NCI-H1436 treated with DMSO at 0.1 percent for 48 hours (cell line): ENCODE measurements around the gene SMC4.

Experiments used
- DNase-seq: peaks from one replicate; lab custom pipeline; 2025; lab: John Stamatoyannopoulos, UW

SMC4 gene

DNA sequence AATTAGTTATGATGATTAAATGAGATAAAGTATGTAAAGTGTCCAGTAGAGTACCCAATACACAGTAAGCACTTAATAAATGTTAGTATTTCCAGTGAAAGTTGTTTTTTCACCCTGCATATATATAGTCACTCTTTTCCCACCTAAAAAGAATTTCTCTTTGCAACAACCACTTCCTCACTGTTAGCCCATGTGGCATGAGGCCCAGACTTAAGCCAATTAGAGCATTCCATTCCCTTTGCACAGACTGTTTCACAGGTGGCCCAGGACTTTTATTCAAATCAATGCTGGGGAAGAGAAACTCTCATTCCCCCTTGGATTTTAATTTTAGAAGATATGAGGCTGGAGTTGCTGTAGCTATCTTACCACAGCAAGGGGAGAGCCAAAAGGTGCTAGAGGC lies 4.2 kb upstream of the SMC4 start:
- no peak for DNase-seq

DNA sequence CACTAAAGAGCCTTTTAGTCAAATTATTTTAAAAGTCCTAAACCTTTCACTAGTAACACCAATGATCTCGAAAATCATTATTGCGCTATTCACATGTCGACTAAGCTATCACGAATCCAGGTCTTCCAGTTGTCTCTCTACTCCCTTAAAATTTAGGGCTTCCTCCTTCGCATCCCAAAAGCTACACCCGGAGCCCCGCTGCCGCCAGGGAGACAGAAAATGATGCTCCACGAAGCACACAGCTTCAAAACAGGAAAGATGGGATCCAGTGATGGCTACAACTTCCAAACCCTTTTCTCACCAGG lies 678 bp upstream of the SMC4 start:
- no peak for DNase-seq

DNA sequence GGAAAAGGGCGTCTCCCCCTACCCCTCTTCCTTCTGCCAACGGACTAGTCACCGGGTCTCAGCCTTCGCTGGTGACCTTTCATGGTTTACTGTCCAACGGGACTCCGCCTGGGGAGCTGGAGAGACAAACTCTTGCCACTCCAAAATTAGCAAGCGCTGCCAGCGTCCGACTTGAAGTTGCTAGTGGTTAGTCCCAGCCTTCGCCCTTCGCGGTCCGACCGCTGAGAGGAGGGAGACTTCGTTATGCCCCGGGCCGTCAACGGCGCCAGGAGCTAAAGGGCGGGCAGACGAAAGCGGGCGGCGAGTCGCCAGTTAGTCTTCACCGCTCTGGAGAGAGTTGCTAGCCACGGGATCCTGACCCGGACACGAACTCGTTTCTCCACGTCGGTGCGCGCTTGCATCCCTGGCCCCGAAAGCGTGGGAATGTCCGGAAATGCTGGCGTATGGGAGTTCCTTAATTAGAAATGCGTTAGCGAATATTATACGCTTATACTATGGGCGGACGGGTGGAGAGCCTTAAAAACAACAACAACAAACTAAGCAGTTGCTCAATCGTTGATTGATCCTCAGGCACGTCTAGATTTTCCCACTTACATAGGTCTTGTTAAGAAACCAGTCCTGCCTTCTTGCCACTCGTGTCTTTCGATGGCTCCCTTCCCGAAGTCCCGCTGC lies 716 bp downstream of the SMC4 start:
- no peak for DNase-seq

DNA sequence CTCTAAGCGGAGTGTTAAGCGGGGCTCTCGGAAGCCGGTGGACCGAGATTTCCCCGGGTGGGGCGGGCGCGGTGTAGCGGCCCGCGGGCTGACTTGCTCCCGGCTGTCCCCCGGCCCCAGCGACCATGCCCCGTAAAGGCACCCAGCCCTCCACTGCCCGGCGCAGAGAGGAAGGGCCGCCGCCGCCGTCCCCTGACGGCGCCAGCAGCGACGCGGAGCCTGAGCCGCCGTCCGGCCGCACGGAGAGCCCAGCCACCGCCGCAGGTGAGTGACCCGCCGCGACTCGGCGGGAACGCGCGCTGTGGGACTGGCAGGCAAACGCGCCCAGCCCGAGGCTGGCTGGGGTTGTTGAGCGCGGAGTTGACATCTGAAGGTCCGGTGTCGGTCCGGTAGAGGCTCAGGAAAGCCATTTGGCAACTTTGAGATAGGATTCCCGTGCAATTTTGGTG lies 1.3 kb downstream of the SMC4 start:
- DNase-seq, result no peak

DNA sequence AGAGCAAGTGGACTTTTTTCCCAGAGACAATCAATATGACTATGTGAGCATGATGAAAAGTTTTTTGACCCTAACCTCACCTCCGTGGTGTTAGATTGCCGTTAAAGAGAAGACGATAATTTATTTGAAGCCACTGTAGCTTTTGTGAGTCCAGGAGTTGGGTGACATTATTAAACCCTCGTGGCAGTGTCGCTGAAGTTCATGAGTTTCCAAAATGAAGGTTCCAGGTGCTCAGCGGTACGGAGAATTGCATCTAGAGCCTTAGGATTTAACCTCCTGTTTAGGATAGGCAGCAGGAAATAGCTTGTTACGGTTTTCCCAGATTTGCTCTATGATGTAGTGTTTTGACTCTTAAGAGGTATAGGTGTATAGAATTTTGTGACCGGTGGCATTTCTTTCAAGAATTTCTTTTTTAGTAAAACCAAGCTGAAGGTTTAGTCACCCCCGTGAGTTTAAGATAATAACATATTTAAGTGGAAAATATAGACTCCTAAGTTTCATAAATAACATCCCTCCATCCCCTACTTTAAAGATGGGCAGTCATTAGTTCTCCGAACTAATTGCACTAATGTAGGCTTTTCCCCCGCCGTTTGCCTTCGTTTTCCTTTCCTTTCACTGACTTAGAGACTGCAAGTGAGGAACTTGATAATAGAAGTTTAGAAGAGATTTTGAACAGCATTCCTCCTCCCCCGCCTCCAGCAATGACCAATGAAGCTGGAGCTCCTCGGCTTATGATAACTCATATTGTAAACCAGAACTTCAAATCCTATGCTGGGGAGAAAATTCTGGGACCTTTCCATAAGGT lies 2.0 kb downstream of the SMC4 start:
- no peak for DNase-seq

DNA sequence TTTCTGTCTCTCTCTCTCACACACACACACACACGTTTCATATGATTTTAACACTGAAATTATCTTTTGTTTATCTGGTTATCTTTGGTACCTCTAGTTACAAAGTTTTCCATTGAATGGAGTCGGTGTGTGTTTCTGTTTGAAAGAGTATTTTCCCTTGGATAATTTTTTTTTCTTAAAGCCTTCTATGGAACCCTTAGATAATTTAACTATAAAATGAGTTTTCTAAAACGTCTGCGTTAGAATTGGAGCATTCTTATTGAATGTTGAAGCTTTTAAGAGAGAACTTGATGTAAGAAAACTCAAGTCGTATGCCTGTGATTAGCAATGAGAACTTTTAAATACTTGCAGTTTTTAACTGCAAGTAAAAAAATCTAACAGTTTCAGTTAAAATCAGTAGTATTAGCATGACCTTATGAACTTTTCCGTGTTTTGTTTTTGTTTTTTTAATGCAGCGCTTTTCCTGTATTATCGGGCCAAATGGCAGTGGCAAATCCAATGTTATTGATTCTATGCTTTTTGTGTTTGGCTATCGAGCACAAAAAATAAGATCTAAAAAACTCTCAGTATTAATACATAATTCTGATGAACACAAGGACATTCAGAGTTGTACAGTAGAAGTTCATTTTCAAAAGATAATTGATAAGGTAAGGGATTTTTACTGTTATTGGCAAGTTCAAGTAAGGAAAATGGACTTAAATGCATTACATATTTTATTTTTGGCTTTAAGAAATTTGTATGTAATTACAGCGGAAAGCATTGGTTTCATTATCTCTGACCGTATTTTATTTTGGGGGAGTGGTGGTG lies 3.0 kb downstream of the SMC4 start:
- DNase-seq, result no peak

DNA sequence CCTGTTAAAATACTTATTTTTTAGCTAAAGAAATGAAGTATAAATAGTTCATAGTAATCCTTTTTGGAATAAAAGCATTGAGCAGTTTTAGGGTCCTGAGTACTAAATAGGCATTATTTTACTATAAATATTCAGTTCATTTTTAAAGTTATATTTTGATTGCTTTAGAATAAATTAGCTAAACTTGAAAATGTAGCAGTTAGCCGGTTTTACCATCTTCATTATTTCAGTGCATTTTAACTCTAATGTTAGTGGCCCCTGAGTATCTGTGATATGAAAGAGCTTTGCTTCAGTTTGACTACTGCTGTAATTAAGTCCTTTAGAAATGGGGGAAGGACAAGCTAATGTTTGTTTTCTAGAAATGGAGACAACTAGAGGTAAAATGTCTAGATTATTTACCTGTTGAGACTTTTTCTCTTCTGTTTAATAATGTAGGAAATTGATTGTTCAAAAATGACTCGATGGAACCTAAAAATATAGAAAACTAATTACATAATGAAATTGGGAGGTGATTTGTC lies 3.6 kb downstream of the SMC4 start:
- peak; percentile 39 for DNase-seq

DNA sequence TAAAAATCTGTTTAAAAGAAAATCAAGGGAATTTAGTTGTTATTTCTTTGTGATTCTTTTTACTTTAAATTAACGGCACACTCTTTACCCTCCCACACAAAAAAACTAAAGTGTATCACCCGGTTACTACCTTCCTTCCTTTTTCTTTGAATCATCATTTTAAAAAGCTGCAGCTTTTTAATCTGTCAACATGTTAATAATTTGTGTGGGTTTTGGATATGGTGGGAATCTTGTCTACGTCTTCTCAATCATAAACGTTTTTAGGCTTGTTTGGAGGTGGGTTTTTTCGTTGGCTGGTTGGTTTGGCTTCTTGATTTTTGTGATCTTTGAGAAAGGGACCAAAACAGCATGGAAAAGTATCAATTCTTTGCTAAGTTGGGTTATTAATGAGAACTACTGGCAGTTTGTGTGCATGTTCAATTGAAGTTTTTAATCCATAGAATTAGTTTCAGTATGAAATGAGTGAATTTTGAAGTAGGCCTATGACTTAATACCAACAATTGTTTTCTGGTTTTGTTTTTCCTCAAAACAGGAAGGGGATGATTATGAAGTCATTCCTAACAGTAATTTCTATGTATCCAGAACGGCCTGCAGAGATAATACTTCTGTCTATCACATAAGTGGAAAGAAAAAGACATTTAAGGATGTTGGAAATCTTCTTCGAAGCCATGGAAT lies 4.5 kb downstream of the SMC4 start:
- DNase-seq, result no peak

DNA sequence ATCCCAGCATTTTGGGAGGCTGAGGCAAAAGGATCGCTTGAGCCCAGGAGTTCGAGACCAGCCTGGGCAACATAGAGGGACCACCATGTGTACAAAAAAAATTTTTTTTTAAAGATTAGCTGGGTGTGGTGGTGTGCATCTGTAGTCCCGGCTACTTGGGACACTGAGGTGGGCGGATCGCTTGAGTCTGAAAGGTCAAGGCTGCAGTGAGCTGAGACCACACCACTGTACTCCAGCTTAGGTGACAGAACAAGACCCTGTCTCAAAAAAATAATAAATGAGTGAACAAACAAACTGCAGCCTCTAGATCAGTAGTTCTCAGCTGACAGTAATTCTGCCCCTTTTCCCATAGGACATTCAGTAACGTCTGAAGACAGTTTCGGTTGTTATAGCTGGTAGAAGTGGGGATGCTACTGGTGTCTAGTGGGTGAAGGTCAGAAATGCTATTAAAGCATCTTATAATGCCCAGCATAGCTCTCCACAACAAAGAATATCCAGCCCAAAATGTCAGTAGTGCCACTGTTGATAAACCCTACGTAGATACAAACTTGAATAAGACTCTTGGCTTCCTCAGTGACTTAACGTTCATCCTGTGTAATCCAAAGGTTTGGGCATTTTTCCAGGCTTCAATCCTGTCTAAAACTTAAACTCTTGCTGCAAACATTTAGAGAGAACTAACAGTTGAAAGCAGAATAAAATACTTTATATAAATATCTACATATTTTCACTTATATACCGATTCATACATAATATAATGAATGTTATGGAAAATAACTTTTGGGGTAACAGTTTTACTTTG lies 10.6 kb downstream of the SMC4 start:
- DNase-seq, result no peak

DNA sequence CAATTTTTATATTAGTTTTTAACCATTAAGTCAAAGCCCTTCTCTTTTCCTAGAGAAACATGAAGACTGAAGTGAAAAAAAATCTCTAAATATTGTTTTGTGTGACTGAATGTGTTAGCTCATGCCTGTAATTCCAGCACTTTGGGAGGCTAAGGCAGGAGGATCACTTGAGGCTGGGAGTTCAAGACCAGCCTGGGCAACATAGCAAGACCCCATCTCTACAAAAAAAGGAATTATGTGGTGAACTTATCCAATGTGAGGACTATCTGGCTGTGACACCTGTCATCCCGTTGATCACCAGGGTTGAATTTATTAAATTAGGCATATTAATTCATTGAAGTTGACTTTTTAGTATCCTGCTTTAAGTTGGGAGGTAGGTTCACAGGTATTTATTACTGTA lies 13.0 kb downstream of the SMC4 start:
- DNase-seq, result no peak

DNA sequence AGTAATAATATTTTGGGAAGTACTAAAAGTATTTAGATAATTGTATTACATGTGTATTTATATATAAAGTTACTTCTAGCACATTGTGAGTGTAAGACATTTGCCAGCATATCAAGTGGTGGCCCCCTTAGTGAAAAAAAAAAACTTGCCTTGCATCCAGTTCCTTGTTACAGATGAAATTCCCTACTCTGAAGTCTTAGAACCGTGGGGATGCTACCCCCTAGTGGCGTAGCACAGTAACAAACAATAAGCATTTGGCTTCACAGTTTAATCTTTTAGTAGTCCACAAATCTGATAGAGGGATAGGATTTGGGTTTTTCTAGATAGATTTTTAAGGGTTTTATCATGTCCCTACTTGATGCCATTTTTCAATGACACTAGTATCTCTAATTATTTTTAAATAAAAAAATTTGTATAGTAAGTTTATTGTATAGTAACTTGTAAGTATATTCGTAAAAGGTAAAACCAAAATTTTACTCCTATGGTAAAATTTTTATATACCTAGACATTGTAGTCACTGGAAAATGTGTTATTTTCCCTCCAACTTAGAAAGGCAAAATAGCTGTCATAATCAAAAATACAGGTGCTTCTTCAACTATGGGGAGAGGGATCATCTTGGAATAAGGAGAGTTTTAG lies 14.3 kb downstream of the SMC4 start:
- DNase-seq, result peak; percentile 72

DNA sequence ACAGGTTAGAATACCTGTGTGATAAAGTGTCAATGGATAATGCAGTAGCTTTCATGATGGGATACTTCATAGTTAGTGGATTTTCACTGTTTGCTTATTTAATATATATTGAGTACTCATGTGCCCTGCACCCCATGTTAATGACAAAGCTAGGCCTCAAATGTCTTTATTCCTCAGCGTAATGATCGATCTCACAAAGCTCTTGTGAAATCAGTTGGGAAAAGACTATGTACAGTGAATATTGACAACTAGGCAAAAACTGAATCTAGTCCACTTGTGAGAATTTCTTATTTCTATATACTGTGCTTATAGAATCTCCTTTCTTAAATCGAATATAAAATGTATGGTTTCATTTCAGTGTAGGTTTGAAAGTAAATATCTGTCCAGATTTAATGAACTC lies 17.9 kb downstream of the SMC4 start:
- DNase-seq, result no peak

DNA sequence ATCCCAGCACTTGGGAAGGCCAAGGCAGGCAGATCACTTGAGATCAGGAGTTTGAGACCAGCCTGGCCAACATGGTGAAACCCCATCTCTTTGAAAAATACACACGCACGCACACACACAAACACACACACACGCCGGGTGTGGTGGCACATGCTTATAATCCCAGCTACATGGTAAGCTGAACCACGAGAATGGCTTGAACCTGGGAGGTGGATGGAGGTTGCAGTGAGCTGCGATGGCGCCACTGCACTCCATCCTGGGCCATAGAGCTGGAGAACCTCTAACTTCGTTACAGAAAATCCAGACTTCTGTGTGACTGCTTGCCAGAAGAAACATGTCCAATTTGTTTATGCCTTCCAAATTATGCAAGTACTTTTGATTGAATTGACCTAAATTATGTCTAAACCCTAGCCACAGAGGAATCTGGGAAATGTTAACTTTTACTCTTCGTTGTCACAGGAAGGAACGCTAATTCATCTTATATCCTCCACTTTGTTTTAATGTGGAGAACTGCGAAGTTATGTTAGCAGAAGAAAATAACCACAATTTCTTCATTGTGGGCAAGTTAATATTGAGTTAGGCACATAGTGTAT lies 28.5 kb downstream of the SMC4 start:
- DNase-seq, result no peak

DNA sequence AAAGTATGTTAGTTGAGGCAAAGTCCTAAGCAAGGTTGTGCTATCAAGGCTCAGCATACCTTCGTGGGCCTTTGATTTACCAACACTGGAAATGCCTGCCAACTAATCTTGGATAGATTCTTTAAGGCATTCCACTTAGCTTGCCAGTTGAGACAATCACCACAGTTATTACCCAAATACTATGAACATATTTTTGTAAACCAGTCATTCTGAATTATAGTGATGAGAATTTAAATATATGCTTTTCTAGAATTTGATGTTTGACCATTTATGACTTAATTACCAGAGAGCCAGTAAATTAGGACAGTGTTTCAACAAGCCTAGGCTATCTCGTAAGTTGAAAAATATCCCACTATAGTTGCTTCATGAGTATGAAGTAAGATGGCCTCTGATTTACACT lies 34.6 kb downstream of the SMC4 start:
- DNase-seq, result no peak

DNA sequence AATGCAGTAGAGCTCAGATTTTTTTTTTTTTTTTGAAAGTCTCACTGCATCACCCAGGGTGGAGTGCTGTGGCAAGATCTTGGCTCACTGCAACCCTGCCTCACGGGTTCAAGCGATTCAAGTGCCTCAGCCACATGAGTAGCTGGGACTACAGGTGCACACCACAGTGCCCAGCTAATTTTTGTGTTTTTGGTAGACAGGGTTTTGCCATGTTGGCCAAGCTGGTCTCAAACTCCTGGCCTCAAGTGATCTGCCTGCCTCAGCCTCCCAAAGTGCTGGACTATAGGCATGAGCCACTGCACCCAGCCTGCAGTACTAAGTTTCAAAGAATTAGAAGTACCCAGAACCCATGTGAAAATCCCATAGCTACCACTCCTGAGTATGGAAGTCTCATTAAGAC lies 35.6 kb downstream of the SMC4 start:
- DNase-seq, result no peak

DNA sequence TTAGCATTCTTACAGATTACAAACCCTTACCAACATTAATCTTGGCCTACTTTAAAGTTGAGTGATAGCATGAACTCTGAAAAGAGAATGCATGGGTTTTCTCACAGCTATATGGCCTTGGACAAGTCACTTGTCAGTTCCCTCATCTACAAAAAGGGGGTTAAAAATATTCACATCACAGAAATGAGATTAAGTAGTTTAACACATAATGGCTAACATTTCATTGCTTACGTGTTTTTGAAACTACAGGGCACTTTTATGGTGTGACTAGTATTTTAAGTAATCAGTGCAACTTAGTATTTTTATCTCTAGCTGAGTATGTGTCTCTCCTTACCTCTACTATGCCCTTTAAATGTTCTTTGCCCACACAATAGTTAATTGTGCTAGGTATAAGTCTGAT lies 36.3 kb downstream of the SMC4 start:
- no peak for DNase-seq

DNA sequence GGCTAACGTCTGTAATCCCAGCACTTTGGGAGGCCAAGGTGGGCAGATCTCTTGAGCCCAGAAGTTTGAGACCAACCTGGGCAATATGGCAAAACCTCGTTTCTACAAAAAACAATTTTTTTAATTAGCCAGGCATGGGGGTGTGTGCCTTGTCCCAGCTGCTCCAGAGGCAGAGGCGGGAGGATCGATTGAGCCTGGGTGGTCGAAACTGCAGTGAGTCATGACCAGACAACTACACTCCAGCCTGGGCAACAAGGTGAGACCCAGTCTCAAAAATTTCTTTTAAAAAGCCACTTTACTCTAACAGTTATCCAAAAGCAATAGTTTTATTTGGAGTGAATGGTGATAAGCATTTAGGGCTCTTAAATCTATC lies 37.6 kb downstream of the SMC4 start:
- DNase-seq, result no peak

DNA sequence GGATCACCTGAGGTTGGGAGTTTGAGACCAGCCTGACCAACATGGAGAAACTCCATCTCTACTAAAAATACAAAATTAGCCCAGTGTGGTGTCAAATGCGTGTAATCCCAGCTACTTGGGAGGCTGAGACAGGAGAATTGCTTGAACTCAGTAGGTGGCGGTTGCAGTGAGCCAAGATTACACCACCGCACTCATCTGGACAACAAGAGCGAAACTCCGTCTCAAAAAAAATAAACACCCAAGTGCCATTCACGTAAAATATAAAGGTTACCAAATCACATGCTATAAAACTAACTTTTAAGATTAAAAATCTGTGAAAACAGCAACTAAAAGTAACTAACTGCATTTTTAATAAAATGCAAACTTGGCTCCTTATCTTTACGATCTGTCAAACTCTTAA lies 41.2 kb downstream of the SMC4 start:
- DNase-seq, result no peak

DNA sequence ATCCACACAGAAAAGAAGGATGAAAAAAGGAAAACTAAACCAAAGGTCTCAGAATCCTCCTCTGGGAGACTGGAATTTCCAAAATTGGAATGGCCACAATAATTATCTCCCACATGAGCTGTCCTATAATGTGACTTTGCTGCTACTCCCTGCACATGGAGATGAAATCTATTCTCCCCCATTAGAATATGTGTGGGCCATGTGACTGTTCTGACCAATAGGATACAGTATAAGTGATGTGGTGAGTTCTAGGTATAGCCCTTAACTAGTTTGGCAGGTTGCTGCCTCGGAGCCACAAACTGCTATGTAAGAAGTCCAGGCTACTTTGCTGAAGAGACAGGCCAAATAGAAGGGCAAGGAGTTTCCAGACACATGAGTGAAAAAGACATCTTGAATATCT lies 45.0 kb downstream of the SMC4 start:
- no peak for DNase-seq

DNA sequence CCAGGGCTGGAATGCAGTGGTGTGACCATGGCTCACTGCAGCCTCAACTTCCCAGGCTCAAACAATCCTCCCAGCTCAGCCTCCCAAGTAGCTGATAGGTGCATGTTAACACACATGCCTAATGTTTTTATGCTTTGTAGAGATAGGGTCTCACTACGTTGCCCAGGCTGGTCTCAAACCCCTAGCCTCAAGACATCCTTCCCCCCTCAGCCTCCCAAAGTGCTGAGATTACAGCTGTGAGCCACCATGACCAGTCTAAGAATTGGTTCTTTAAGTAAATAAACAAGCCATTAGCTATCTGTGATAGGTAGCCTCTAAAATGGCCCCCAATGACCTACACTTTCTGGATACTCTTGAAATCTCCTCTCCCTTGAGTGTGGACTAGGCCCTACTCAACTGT lies 46.4 kb downstream of the SMC4 start:
- no peak for DNase-seq
